ENCODE results near the gene OSBPL3.

OSBPL3 gene

DNA sequence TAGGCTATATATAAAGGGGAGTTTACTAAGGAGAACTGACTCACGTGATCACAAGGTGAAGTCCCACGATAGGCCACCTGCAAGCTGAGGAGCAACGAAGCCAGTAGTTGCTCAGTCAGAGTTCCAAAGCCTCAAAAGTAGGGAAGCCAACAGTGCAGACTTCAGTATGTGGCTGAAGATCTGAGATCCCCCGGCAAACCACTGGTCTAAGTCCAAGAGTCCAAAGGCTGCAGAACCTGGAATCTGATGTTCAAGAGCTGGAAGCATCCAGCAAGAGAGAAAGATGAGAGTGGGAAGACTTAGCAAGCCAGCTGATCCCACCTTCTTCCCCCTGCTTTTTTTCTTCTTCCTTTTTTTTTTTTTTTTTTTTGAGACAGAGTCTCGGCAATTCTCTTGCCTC is 195.7 kb downstream of the OSBPL3 start:
- TF ChIP-seq, protein P1, sequence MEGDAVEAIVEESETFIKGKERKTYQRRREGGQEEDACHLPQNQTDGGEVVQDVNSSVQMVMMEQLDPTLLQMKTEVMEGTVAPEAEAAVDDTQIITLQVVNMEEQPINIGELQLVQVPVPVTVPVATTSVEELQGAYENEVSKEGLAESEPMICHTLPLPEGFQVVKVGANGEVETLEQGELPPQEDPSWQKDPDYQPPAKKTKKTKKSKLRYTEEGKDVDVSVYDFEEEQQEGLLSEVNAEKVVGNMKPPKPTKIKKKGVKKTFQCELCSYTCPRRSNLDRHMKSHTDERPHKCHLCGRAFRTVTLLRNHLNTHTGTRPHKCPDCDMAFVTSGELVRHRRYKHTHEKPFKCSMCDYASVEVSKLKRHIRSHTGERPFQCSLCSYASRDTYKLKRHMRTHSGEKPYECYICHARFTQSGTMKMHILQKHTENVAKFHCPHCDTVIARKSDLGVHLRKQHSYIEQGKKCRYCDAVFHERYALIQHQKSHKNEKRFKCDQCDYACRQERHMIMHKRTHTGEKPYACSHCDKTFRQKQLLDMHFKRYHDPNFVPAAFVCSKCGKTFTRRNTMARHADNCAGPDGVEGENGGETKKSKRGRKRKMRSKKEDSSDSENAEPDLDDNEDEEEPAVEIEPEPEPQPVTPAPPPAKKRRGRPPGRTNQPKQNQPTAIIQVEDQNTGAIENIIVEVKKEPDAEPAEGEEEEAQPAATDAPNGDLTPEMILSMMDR (IDR thresholded peaks at IDR 0.05; ENCODE audit: insufficient read depth, low read length, poor library complexity, severe bottlenecking) = no peak
- DNase-seq (ENCODE audit: extremely low read depth, insufficient read length) = no peak
- no peak overlapping the region for H3K4me3 ChIP-seq (replicated peaks; ENCODE audit: low read depth, low read length)
- no peaks in the 10 kb centered on the region for H3K36me3 ChIP-seq (ENCODE audit: control insufficient read depth, insufficient read depth, low read length)
- no peaks in the 10 kb centered on the region for H3K27me3 ChIP-seq (replicated peaks; ENCODE audit: control insufficient read depth, insufficient read depth, low read length)

DNA sequence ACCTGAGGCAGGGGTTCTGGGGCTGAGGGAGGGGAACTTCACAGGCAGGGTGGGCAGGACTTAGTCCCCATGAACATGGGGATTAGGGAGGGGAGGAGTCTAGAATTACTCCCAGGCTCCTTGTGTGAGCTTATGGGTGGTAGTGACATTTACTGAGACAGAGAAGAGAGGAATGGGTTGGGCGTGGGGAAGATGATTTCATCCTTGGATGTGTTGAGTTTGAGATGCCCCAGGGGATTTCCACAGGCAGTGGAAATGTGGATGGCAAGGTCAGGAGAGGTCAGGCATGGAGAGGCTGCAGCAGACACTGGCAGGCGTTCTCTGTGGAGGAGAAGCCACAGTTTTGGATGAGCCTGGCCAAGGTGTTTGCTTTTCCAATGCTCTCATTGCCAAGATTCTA is 196.3 kb downstream of the OSBPL3 start:
- no peaks in the 10 kb centered on the region for H3K36me3 ChIP-seq (ENCODE audit: control insufficient read depth, insufficient read depth, low read length)
- H3K27me3 ChIP-seq (replicated peaks; ENCODE audit: control insufficient read depth, insufficient read depth, low read length) = no peaks in the 10 kb centered on the region
- TF ChIP-seq, protein P1 (IDR thresholded peaks at IDR 0.05; ENCODE audit: insufficient read depth, low read length, poor library complexity, severe bottlenecking) = no peak
- DNase-seq (ENCODE audit: extremely low read depth, insufficient read length) = no peak
- H3K4me3 ChIP-seq (replicated peaks; ENCODE audit: low read depth, low read length) = no peak overlapping the region

DNA sequence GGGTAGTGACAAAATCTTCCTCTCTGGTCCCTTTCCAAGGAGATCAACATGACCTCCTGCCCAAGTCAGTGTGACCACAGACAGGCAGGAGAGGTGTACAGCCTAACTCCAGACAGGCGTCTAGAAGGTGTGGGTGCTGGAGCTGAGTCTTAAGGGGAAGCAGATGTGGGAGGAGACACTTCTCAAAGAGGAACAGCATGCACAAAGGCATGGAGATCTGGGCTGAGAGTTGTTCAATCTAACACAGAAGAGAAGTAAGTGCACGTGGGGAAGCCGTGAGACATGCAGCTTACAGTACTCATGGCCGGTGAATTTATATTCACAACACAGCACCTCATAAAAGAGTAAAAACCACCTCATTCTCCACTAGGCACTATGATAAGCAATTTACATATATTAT is 198.9 kb downstream of the OSBPL3 start:
- TF ChIP-seq, protein P1 (IDR thresholded peaks at IDR 0.05; ENCODE audit: insufficient read depth, low read length, poor library complexity, severe bottlenecking) = no peak
- no peak for DNase-seq (ENCODE audit: extremely low read depth, insufficient read length)
- Histone ChIP-seq H3K27me3 (replicated peaks; ENCODE audit: control insufficient read depth, insufficient read depth, low read length) (no peaks in the 10 kb centered on the region), H3K36me3 (ENCODE audit: control insufficient read depth, insufficient read depth, low read length) (no peaks in the 10 kb centered on the region), H3K4me3 (replicated peaks; ENCODE audit: low read depth, low read length) (no peak overlapping the region)

DNA sequence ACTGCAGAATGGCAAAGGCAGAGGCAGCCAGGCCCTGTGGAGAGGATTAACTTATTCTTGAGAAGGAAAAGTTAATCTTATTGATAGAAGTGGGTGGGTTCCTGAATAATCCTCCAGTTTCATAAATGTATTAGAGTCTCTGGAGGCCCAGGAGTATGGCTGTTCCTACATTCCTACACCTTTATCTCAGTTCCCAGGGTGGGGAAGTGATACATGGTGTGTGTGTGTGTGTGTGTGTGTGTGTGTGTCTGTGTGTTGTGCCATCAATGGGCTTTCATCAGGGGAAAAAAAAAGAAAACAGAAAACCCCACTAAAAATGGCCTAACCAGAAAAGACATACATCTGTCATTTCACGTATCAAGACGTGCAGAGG is 200.7 kb downstream of the OSBPL3 start:
- H3K4me3 ChIP-seq (replicated peaks; ENCODE audit: low read depth, low read length) = no peak overlapping the region
- no peak for DNase-seq (ENCODE audit: extremely low read depth, insufficient read length)
- TF ChIP-seq, protein P1 (IDR thresholded peaks at IDR 0.05; ENCODE audit: insufficient read depth, low read length, poor library complexity, severe bottlenecking) = no peak
- H3K36me3 ChIP-seq (ENCODE audit: control insufficient read depth, insufficient read depth, low read length) = no peaks in the 10 kb centered on the region
- H3K27me3 ChIP-seq (replicated peaks; ENCODE audit: control insufficient read depth, insufficient read depth, low read length) = no peaks in the 10 kb centered on the region

DNA sequence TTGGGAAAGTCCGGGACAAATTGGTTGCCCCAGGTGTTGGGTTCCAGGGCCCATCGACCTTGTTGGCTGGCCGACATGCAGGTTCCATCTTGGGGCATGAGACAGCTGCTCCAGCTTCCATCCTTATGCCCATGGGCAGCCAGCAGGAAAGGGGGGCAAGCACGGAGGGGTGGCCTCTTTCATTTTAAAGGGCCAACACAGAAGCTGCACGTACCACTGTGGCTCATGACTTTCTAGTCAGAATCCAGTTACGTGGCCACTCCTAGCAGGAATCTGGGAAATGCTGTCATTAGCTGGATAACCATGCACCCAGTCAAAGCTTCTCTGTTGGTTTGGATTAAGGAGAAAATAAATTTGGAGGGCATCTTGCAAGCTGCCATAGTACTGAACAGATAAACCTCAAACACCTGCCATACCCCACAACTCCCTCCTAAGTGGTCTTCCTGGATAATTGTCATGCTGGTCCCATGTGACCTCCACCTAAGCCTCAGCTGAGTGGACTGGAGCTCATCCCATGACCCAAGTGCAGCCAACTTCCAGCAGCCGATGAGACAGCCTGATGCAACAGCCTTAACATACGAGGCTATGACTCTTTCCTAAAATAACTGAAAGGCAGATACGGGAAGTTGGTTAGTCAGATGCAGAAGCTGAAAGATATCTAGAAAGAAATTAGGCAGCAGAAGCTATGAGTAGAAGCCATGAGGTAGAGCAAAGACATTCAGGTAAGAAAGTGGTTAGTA is 201.3 kb downstream of the OSBPL3 start:
- no peak overlapping the region for H3K4me3 ChIP-seq (replicated peaks; ENCODE audit: low read depth, low read length)

More for the DNA sequence above, 201.3 kb downstream of the OSBPL3 start:
- TF ChIP-seq, protein P1 (IDR thresholded peaks at IDR 0.05; ENCODE audit: insufficient read depth, low read length, poor library complexity, severe bottlenecking) = no peak
- H3K36me3 ChIP-seq (ENCODE audit: control insufficient read depth, insufficient read depth, low read length) = no peaks in the 10 kb centered on the region
- peak; percentile 46 for DNase-seq (ENCODE audit: extremely low read depth, insufficient read length)
- H3K27me3 ChIP-seq (replicated peaks; ENCODE audit: control insufficient read depth, insufficient read depth, low read length) = no peaks in the 10 kb centered on the region

Measured in GM06990 (cell line).